Heart left ventricle (tissue), 13 donors: ENCODE measurements around the gene HHIPL1.

ENCODE experiments used
- POLR2A ChIP-seq, 2 donors: fragments of 450-650 bp; IDR thresholded peaks; one replicate each; pipeline ENCODE4 v1.6.1; 2017; ENCODE audit warnings: antibody characterized with exemption in 2 of 2, mild to moderate bottlenecking in 2 of 2, moderate library complexity in 2 of 2
- TF ChIP-seq, protein P1 (sequence below), 12 donors: fragments of 200-600 bp; sonication (generic) in 4 of 12; IDR thresholded peaks; one replicate each; pipeline versions ENCODE4 v1.5.0 to v1.8.0; 2018 to 2022; ENCODE audit warnings: antibody characterized with exemption in 12 of 12, mild to moderate bottlenecking in 5 of 12
- donor health status: ischemic (EF 13 %, LVEDD 7.1; RV severe dilation, severe dysfunction).
- donor health status: DM: no; HTN: yes; CAD: no.
- donor health status: DM: no; HTN: no; CAD: no.
- donor health status: ischemic (EF 25% LVEDD 6.9; RV normal size, moderate dysfunction).
- donor health status: ischemic (EF 25% LVEDD 5.7; RV mildly dilated, moderate dysfunction).
- donor health status: ischemic (EF 35%, LVEDD 5.7; RV mildly dilated, moderate dysfunction).
- donor health status: nonischemic (EF 11% LVEDD 7.7; RV severe dilation, severe dysfunction).
- donor health status: DM: yes; HTN: yes; CAD: no.
- donor health status: PGD.
- donor health status: ischemic (EF 29% LVEDD 5.4; RV normal size, mild dysfunction).
- donor health status: nonischemic (EF 23%, LVEDD 6.1; RV moderate dilation, normal function).

DNA sequence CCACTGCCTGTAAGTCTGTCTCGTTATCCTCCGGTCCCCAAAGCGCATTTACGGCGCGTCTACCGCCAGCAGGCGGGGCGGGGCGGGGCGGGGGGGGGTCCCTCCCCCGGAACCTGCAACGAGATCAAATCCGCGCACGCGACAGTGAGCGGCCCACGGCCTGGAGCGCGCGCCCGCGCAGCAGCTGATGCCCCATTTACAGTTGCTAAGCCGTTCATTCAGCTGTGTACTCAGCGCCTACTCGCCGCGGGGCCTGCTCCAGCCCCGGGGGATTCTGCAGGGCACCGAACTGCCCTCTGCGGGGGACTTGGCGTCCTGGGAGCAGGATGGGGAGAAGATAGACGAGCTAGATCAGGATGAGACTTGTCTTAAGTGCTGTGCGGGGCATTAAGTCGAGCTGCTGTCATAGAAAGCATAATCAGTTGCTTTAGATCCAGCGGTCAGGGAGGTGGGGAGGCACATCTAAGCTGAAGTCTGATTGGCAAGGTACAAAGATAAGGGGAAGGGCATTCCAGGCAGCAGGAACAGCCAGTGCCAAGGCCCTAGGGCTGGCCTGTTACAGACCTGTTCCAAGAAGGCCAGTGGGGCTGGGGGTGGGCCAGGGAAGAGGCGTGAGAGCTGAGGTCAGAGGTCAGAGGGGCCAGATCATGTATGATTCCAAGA lies 39.5 kb upstream of the HHIPL1 start:
- TF ChIP-seq, protein P1, sequence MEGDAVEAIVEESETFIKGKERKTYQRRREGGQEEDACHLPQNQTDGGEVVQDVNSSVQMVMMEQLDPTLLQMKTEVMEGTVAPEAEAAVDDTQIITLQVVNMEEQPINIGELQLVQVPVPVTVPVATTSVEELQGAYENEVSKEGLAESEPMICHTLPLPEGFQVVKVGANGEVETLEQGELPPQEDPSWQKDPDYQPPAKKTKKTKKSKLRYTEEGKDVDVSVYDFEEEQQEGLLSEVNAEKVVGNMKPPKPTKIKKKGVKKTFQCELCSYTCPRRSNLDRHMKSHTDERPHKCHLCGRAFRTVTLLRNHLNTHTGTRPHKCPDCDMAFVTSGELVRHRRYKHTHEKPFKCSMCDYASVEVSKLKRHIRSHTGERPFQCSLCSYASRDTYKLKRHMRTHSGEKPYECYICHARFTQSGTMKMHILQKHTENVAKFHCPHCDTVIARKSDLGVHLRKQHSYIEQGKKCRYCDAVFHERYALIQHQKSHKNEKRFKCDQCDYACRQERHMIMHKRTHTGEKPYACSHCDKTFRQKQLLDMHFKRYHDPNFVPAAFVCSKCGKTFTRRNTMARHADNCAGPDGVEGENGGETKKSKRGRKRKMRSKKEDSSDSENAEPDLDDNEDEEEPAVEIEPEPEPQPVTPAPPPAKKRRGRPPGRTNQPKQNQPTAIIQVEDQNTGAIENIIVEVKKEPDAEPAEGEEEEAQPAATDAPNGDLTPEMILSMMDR (IDR thresholded peaks at IDR 0.05) = peak in 1 of 12 donors; percentile 6
- TF ChIP-seq POLR2A (IDR thresholded peaks at IDR 0.05) = no peak
